GM20000 (cell line): Measurements from ENCODE around the gene KIAA0232.
A peak's percentile ranks its signal among the peaks of the same experiment; 100 is the strongest.

Experiments
- DNase-seq: peaks from one replicate; pipeline ENCODE4 v3.0.0; 2012; ENCODE audit warnings: low spot score
- TF ChIP-seq, protein P1 (sequence below): IDR thresholded peaks from 2 replicates; pipeline ENCODE4 v1.5.1; 2012; ENCODE audit warnings: mild to moderate bottlenecking, control low read depth; ENCODE audit errors: extremely low read depth, missing control alignments

KIAA0232 gene

GRCh38 chr4:6914448-6914847 is 131.9 kb downstream of the KIAA0232 start:
- DNase-seq = no peak
- TF ChIP-seq, protein P1, sequence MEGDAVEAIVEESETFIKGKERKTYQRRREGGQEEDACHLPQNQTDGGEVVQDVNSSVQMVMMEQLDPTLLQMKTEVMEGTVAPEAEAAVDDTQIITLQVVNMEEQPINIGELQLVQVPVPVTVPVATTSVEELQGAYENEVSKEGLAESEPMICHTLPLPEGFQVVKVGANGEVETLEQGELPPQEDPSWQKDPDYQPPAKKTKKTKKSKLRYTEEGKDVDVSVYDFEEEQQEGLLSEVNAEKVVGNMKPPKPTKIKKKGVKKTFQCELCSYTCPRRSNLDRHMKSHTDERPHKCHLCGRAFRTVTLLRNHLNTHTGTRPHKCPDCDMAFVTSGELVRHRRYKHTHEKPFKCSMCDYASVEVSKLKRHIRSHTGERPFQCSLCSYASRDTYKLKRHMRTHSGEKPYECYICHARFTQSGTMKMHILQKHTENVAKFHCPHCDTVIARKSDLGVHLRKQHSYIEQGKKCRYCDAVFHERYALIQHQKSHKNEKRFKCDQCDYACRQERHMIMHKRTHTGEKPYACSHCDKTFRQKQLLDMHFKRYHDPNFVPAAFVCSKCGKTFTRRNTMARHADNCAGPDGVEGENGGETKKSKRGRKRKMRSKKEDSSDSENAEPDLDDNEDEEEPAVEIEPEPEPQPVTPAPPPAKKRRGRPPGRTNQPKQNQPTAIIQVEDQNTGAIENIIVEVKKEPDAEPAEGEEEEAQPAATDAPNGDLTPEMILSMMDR = no peak

GRCh38 chr4:6915041-6916005 is 132.8 kb downstream of the KIAA0232 start:
- DNase-seq = no peak
- TF ChIP-seq, protein P1 = no peak

GRCh38 chr4:6916069-6916586 is 133.6 kb downstream of the KIAA0232 start:
- TF ChIP-seq, protein P1 = no peak
- no peak for DNase-seq

GRCh38 chr4:6916587-6917460 is 134.3 kb downstream of the KIAA0232 start:
- DNase-seq = no peak
- TF ChIP-seq, protein P1 = no peak

- TF ChIP-seq, protein P1 = peak; percentile 36
- DNase-seq = peak; percentile 70
These were observed 135.1 kb downstream of the KIAA0232 start for GRCh38 chr4:6917461-6918271.

- TF ChIP-seq, protein P1 = no peak
- no peak for DNase-seq
These were observed 135.8 kb downstream of the KIAA0232 start for GRCh38 chr4:6918338-6918737.
